K562 (cell line): ENCODE measurements around the gene PLCB1. TPM values are rescaled to one million over a fixed set of nuclear protein-coding genes. Genes with fewer than 3 reads are reported as not detected.

Source experiments
- ATAC-seq: fragments of 200-7000 bp; cut with Tn5 transposase; 3 replicates; pipeline ENCODE4 v1.9.1; 2020; ENCODE audit warnings: moderate library complexity
- BruUV-seq: library from RNA; stranded (reverse); fragments of 400-500 nt; replicated peaks from 2 replicates; lab custom pipeline; 2021; lab: Mats Ljungman, UMichigan
- CTCF ChIA-PET: fragments of 300-600 bp; formaldehyde crosslinking; extraction: SDS; loops from one replicate; lab custom pipeline; 2021; ENCODE audit warnings: low intra/inter-chr PET ratio; lab: Yijun Ruan, JAX
- POLR2A ChIA-PET: fragments of 300-600, 350-650 bp; sonication (Branson Sonifier 250); formaldehyde crosslinking; extraction: SDS; loops from one replicate; lab custom pipeline; 2021; ENCODE audit warnings: antibody characterized with exemption, inconsistent platforms; lab: Yijun Ruan, JAX
- DNase-seq, 4 experiments: peaks; one replicate each; pipeline versions ENCODE4 v3.0.0 to v3.0.0-alpha.2; 2011 to 2018; ENCODE audit warnings: low spot score in 3 of 4, mixed read lengths in 3 of 4; ENCODE audit errors: extremely low read depth in 1 of 4
- FAIRE-seq: peaks from 2 replicates; lab custom pipeline; 2011; peaks lifted over from hg19 to GRCh38; lab: Jason Lieb, UNC
- H2AFZ ChIP-seq: 2 replicates; pipeline ENCODE4 v1.6.0; 2011; ENCODE audit warnings: low read depth, low read length, control low read depth, inconsistent platforms
- H3K27ac ChIP-seq: fragments of 200-600 bp; 3 replicates; pipeline ENCODE4 v1.8.0; 2011; ENCODE audit warnings: low read depth, mild to moderate bottlenecking, control low read depth, inconsistent platforms, low read length, moderate library complexity, mixed read lengths; ENCODE audit errors: extremely low read depth
- H3K27me3 ChIP-seq, 2 experiments: fragments of 300-600 bp in 1 of 2; 2 replicates in 1 of 2; 3 replicates in 1 of 2; pipeline versions ENCODE4 v1.6.0 to v1.8.0; 2011; ENCODE audit warnings: inconsistent platforms in 2 of 2, low read length in 2 of 2, mild to moderate bottlenecking in 1 of 2, mixed read lengths in 1 of 2, moderate library complexity in 1 of 2; ENCODE audit not compliant: control insufficient read depth in 2 of 2, insufficient read depth in 2 of 2
- H3K36me3 ChIP-seq: fragments of 300-600 bp; 3 replicates; pipeline ENCODE4 v1.8.0; 2011; ENCODE audit warnings: mild to moderate bottlenecking, low read length, inconsistent platforms; ENCODE audit not compliant: control insufficient read depth, insufficient read depth
- H3K4me1 ChIP-seq, 2 experiments: fragments of 200-600 bp in 1 of 2; replicated peaks in 1 of 2; 2 replicates in 1 of 2; 3 replicates in 1 of 2; pipeline versions ENCODE4 v1.5.1 to v1.8.0; 2011; ENCODE audit warnings: inconsistent platforms in 2 of 2, low read length in 2 of 2, mild to moderate bottlenecking in 1 of 2, mixed read lengths in 1 of 2, moderate library complexity in 1 of 2; ENCODE audit not compliant: control insufficient read depth in 2 of 2, insufficient read depth in 2 of 2
- H3K4me2 ChIP-seq: 2 replicates; pipeline ENCODE4 v1.6.1; 2011; ENCODE audit warnings: low read length, control low read depth, inconsistent platforms, mixed read lengths; ENCODE audit not compliant: insufficient read depth
- H3K4me3 ChIP-seq: fragments of 200-600 bp; sonication (generic), shearing (Covaris generic); 2 replicates; pipeline ENCODE4 v1.5.1; 2016; ENCODE audit warnings: control low read depth, inconsistent platforms
- H3K79me2 ChIP-seq: fragments of 200-600 bp; 3 replicates; pipeline ENCODE4 v1.8.0; 2011; ENCODE audit warnings: low read length, inconsistent platforms; ENCODE audit not compliant: control insufficient read depth, insufficient read depth
- H3K9ac ChIP-seq, 2 experiments: 2 replicates each; pipeline versions ENCODE4 v1.6.0 to v1.6.1; 2011; ENCODE audit warnings: low read depth in 2 of 2, low read length in 2 of 2, control low read depth in 1 of 2, inconsistent platforms in 1 of 2, mild to moderate bottlenecking in 1 of 2, mixed read lengths in 1 of 2; ENCODE audit not compliant: insufficient read depth in 1 of 2
- H3K9me1 ChIP-seq: one replicate; pipeline ENCODE4 v1.6.0; 2011; ENCODE audit warnings: inconsistent platforms, mild to moderate bottlenecking, low read length, moderate library complexity; ENCODE audit not compliant: control insufficient read depth, insufficient read depth
- H3K9me3 ChIP-seq: replicated peaks from 2 replicates; pipeline ENCODE4 v1.5.1; 2011; ENCODE audit warnings: low read depth, low read length, inconsistent platforms; ENCODE audit not compliant: control insufficient read depth, insufficient read depth
- H4K20me1 ChIP-seq: replicated peaks from 2 replicates; pipeline ENCODE4 v1.6.1; 2011; ENCODE audit warnings: low read length, inconsistent platforms, mixed read lengths; ENCODE audit not compliant: control insufficient read depth, insufficient read depth
- ARID2 ChIP-seq: fragments of 450-650 bp; IDR thresholded peaks from 2 replicates; pipeline ENCODE4 v1.6.1; 2017; ENCODE audit warnings: antibody characterized with exemption, mild to moderate bottlenecking
- BRF1 ChIP-seq: IDR thresholded peaks from 3 replicates; pipeline ENCODE4 v1.6.1; 2011; ENCODE audit warnings: borderline replicate concordance, mild to moderate bottlenecking; ENCODE audit not compliant: insufficient read length; ENCODE audit errors: extremely low read depth
- COPS2 ChIP-seq: fragments of 450-650 bp; conservative IDR thresholded peaks from 2 replicates; pipeline ENCODE4 v1.6.1; 2016; ENCODE audit warnings: mild to moderate bottlenecking, moderate library complexity
- EHMT2 ChIP-seq: fragments of 450-650 bp; IDR thresholded peaks from 2 replicates; pipeline ENCODE4 v1.6.1; 2018; ENCODE audit warnings: antibody characterized with exemption
- FIP1L1 ChIP-seq: fragments of 200-400 bp; formaldehyde crosslinking; IDR thresholded peaks from 2 replicates; pipeline ENCODE4 v1.6.1; 2018; ENCODE audit warnings: mild to moderate bottlenecking, low read depth, low read length; ENCODE audit not compliant: poor library complexity, severe bottlenecking
- JUN ChIP-seq, 2 experiments: sonication (generic) in 1 of 2; formaldehyde crosslinking in 1 of 2; IDR thresholded peaks; 2 replicates each; pipeline versions ENCODE4 v1.6.1 to v1.8.0; 2012 to 2022; ENCODE audit warnings: borderline replicate concordance in 2 of 2, mild to moderate bottlenecking in 2 of 2, improper control_type of control experiment in 1 of 2, low read depth in 1 of 2, low read length in 1 of 2, missing genetic modification reagents in 1 of 2
- MCM2 ChIP-seq: fragments of 450-650 bp; IDR thresholded peaks from 2 replicates; pipeline ENCODE4 v1.6.1; 2017; ENCODE audit warnings: low read depth, mild to moderate bottlenecking
- POLR2A ChIP-seq: fragments of 450-650 bp; conservative IDR thresholded peaks from 2 replicates; pipeline ENCODE4 v1.6.1; 2016
- POLR3A ChIP-seq: IDR thresholded peaks from 2 replicates; pipeline ENCODE4 v1.6.1; 2011; ENCODE audit warnings: borderline replicate concordance, mild to moderate bottlenecking, moderate library complexity; ENCODE audit not compliant: insufficient read length, insufficient read depth; ENCODE audit errors: extremely low read depth
- RFX5 ChIP-seq: IDR thresholded peaks from 2 replicates; pipeline ENCODE4 v1.6.1; 2011; ENCODE audit warnings: low read depth, mild to moderate bottlenecking, improper control_type of control experiment, low read length
- SMAD1 ChIP-seq: fragments of 150-350 bp; IDR thresholded peaks from 2 replicates; pipeline ENCODE4 v1.6.1; 2014; ENCODE audit warnings: low read length, low read depth; ENCODE audit not compliant: partially characterized antibody
- TCFL5 ChIP-seq: fragments of 250-450 bp; sonication (Bioruptor Pico); conservative IDR thresholded peaks from 2 replicates; pipeline ENCODE4 v1.6.1; 2021; ENCODE audit warnings: mild to moderate bottlenecking, moderate library complexity, matching md5 sums
- ZNF146 ChIP-seq: IDR thresholded peaks from one replicate; pipeline ENCODE4 v1.6.1; 2018; ENCODE audit warnings: missing compliant biosample characterization; ENCODE audit not compliant: unreplicated experiment
- ZNF431 ChIP-seq: sonication (generic); formaldehyde crosslinking; IDR thresholded peaks from 2 replicates; pipeline ENCODE4 v1.8.0; 2022; ENCODE audit warnings: mild to moderate bottlenecking, missing genetic modification reagents
- WGBS: fragments of 100-300 bp; shearing (Covaris generic); methylation state at CpG from one replicate; pipeline ENCODE4 v1.1.6; 2016; ENCODE audit warnings: low coverage, mixed read lengths; ENCODE audit not compliant: insufficient coverage; ENCODE audit errors: missing lambda C conversion rate; 5-methylcytosine and 5-hydroxymethylcytosine counted together
- in situ Hi-C: fragments of 300-500 bp; cut with MboI; formaldehyde crosslinking; loops from 4 replicates; pipeline ENCODE4 v1.15.0; 2018; ENCODE audit warnings: inconsistent platforms, mixed read lengths
- intact Hi-C: fragments of 100-400 bp; cut with micrococcal nuclease; formaldehyde crosslinking; loops from 2 replicates; pipeline ENCODE4 v1.14.2; 2022
- polyA plus RNA-seq, 8 experiments: library from polyadenylated mRNA; depleted of rRNA in 4 of 8; stranded (reverse) in 5 of 8; unstranded in 3 of 8; fragments of >200 nt; fragmentation: Nextera tagmentation in 2 of 8; fragmentation: Illumina TruSeq in 1 of 8; extraction: Ambion mirVana in 2 of 8; extraction: Trizol in 1 of 8; gene quantifications; 2 replicates each; pipeline versions ENCODE4 v1.2.1 to v1.2.3, GENCODE V29; 2011 to 2014; ENCODE audit warnings: inconsistent platforms in 1 of 8, missing spikeins in 1 of 8
- total RNA-seq, 7 experiments: library from RNA; depleted of rRNA in 6 of 7; stranded (reverse); fragments of >200 nt in 6 of 7; fragmentation: Illumina TruSeq in 2 of 7; extraction: Trizol in 2 of 7; gene quantifications; 2 replicates each; pipeline versions ENCODE4 v1.2.1 to v1.2.3, GENCODE V29; 2011 to 2021; ENCODE audit warnings: low replicate concordance in 1 of 7
- TF ChIP-seq, protein P1 (sequence below): fragments of 450-650 bp; IDR thresholded peaks from 2 replicates; pipeline ENCODE4 v1.6.1; 2014; ENCODE audit warnings: low read depth, mild to moderate bottlenecking, moderate library complexity, borderline replicate concordance
- TF ChIP-seq, protein P2 (sequence below): fragments of 450-650 bp; conservative IDR thresholded peaks from 2 replicates; pipeline ENCODE4 v1.6.1; 2016; ENCODE audit warnings: missing genetic modification characterization, low read depth, mild to moderate bottlenecking, missing compliant biosample characterization, moderate library complexity
- TF ChIP-seq, protein P3 (sequence below): sonication (generic); formaldehyde crosslinking; IDR thresholded peaks from 2 replicates; pipeline ENCODE4 v1.8.1; 2023; ENCODE audit warnings: missing genetic modification reagents, mild to moderate bottlenecking, borderline replicate concordance

Gene PLCB1
- total and polyA plus RNA-seq, 9 of the 15 experiments (the other 6 are each of a cell fraction or from before 2014, with no cell fraction given) = 0.34 to 3.1 (median 1.3) TPM

DNA sequence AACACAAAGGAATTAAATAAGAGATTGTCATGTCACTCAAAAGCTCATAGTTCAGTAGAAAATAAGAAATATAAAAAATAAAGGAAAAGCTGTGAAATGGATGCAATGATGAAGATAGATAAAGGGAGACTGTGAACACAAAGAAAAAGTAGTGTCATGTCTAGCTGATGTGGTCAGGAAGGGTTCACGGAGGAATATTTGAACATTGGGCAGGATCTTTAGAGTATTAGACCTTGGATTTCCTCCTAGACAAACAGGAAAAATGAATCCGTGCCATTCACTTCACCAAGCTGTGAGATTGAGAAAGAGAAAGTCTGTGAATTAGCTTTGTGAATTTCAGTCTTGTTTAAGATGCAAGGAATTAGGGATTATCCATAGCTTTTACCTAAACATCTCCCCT is 522.4 kb downstream of the PLCB1 start:
- Histone ChIP-seq H3K9me1 (no peaks in the 10 kb centered on the region), H3K27ac (no peak overlapping the region), H3K9me3 (no peaks in the 10 kb centered on the region), H3K36me3 (no peaks in the 10 kb centered on the region), H3K79me2 (no peaks in the 10 kb centered on the region), H3K9ac (no peak overlapping the region), H3K4me1 (no peaks in the 10 kb centered on the region), H2AFZ (no peak overlapping the region), H3K4me3 (no peak overlapping the region), H3K27me3 (no peaks in the 10 kb centered on the region), H4K20me1 (no peaks in the 10 kb centered on the region), H3K4me2 (no peak overlapping the region)
- in situ Hi-C loops = no loop called here
- intact Hi-C loops = no loop called here
- whole genome bisulfite sequencing = 0% methylated on average over 2 of the region's 2 CpGs
- BruUV-seq = no TSS peak
- no peak for DNase-seq
- ATAC-seq = no peak
- POLR2A ChIA-PET = no interaction called here
- FAIRE-seq = no peak
- CTCF ChIA-PET = no interaction called here
- TF ChIP-seq FIP1L1 (no peak), POLR2A (no peak), SMAD1 (no peak), POLR3A (no peak), BRF1 (no peak), TCFL5 (CRISPR knock-in tag) (no peak), ZNF146 (no peak), RFX5 (no peak), EHMT2 (no peak), ARID2 (no peak), ZNF431 (CRISPR knock-in tag) (no peak), JUN (IDR thresholded peaks at IDR 0.05; ENCODE audit: borderline replicate concordance, low read depth, low read length) (no peak), JUN (CRISPR knock-in tag; IDR thresholded peaks at IDR 0.05; ENCODE audit: borderline replicate concordance) (no peak), COPS2 (no peak), MCM2 (no peak)
- TF ChIP-seq, protein P1, sequence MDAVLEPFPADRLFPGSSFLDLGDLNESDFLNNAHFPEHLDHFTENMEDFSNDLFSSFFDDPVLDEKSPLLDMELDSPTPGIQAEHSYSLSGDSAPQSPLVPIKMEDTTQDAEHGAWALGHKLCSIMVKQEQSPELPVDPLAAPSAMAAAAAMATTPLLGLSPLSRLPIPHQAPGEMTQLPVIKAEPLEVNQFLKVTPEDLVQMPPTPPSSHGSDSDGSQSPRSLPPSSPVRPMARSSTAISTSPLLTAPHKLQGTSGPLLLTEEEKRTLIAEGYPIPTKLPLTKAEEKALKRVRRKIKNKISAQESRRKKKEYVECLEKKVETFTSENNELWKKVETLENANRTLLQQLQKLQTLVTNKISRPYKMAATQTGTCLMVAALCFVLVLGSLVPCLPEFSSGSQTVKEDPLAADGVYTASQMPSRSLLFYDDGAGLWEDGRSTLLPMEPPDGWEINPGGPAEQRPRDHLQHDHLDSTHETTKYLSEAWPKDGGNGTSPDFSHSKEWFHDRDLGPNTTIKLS = no peak
- TF ChIP-seq, protein P2, sequence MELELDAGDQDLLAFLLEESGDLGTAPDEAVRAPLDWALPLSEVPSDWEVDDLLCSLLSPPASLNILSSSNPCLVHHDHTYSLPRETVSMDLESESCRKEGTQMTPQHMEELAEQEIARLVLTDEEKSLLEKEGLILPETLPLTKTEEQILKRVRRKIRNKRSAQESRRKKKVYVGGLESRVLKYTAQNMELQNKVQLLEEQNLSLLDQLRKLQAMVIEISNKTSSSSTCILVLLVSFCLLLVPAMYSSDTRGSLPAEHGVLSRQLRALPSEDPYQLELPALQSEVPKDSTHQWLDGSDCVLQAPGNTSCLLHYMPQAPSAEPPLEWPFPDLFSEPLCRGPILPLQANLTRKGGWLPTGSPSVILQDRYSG (tag) = no peak
- TF ChIP-seq, protein P3, sequence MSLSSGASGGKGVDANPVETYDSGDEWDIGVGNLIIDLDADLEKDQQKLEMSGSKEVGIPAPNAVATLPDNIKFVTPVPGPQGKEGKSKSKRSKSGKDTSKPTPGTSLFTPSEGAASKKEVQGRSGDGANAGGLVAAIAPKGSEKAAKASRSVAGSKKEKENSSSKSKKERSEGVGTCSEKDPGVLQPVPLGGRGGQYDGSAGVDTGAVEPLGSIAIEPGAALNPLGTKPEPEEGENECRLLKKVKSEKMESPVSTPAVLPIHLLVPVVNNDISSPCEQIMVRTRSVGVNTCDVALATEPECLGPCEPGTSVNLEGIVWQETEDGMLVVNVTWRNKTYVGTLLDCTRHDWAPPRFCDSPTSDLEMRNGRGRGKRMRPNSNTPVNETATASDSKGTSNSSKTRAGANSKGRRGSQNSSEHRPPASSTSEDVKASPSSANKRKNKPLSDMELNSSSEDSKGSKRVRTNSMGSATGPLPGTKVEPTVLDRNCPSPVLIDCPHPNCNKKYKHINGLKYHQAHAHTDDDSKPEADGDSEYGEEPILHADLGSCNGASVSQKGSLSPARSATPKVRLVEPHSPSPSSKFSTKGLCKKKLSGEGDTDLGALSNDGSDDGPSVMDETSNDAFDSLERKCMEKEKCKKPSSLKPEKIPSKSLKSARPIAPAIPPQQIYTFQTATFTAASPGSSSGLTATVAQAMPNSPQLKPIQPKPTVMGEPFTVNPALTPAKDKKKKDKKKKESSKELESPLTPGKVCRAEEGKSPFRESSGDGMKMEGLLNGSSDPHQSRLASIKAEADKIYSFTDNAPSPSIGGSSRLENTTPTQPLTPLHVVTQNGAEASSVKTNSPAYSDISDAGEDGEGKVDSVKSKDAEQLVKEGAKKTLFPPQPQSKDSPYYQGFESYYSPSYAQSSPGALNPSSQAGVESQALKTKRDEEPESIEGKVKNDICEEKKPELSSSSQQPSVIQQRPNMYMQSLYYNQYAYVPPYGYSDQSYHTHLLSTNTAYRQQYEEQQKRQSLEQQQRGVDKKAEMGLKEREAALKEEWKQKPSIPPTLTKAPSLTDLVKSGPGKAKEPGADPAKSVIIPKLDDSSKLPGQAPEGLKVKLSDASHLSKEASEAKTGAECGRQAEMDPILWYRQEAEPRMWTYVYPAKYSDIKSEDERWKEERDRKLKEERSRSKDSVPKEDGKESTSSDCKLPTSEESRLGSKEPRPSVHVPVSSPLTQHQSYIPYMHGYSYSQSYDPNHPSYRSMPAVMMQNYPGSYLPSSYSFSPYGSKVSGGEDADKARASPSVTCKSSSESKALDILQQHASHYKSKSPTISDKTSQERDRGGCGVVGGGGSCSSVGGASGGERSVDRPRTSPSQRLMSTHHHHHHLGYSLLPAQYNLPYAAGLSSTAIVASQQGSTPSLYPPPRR (CRISPR knock-in tag) = no peak
